GM23248 (cell line): ENCODE measurements around the gene NCKIPSD. TPM values are rescaled to one million over a fixed set of nuclear protein-coding genes. Genes with fewer than 3 reads are reported as not detected.
A peak's percentile ranks its signal among the peaks of the same experiment; 100 is the strongest.

Experiments used
- DNase-seq: peaks from one replicate; pipeline ENCODE4 v3.0.0-alpha.2; 2015
- H2AFZ ChIP-seq: fragments of 200-600 bp; sonication (generic); 2 replicates; pipeline ENCODE4 v1.6.1; 2016; ENCODE audit warnings: antibody characterized with exemption
- H3F3A ChIP-seq: fragments of 200-600 bp; sonication (generic); 2 replicates; pipeline ENCODE4 v1.6.1; 2016; ENCODE audit warnings: mild to moderate bottlenecking, antibody characterized with exemption, mixed run types; ENCODE audit not compliant: insufficient read depth
- H3K27ac ChIP-seq: fragments of 200-600 bp; sonication (generic); 2 replicates; pipeline ENCODE4 v1.5.1; 2016; ENCODE audit warnings: mild to moderate bottlenecking
- H3K27me3 ChIP-seq: fragments of 200-600 bp; sonication (generic); replicated peaks from 2 replicates; pipeline ENCODE4 v1.6.1; 2016; ENCODE audit warnings: mild to moderate bottlenecking; ENCODE audit not compliant: insufficient read depth
- H3K36me3 ChIP-seq: fragments of 200-600 bp; sonication (generic); 2 replicates; pipeline ENCODE4 v1.6.1; 2016; ENCODE audit warnings: low read depth, mild to moderate bottlenecking
- H3K4me1 ChIP-seq: fragments of 200-600 bp; sonication (generic); 2 replicates; pipeline ENCODE4 v1.6.1; 2016; ENCODE audit warnings: mild to moderate bottlenecking; ENCODE audit not compliant: insufficient read depth
- H3K4me2 ChIP-seq: fragments of 200-600 bp; sonication (generic); one replicate; pipeline ENCODE4 v1.6.1; 2016; ENCODE audit warnings: mild to moderate bottlenecking; ENCODE audit not compliant: unreplicated experiment
- H3K4me3 ChIP-seq: fragments of 200-600 bp; sonication (generic); 2 replicates; pipeline ENCODE4 v1.5.1; 2016; ENCODE audit warnings: mild to moderate bottlenecking
- H3K79me2 ChIP-seq: fragments of 200-600 bp; sonication (generic); 2 replicates; pipeline ENCODE4 v1.6.1; 2016; ENCODE audit warnings: mild to moderate bottlenecking; ENCODE audit not compliant: insufficient read depth
- H3K9ac ChIP-seq: fragments of 200-600 bp; sonication (generic); 2 replicates; pipeline ENCODE4 v1.6.1; 2016; ENCODE audit warnings: mild to moderate bottlenecking
- H3K9me2 ChIP-seq: fragments of 200-600 bp; sonication (generic); 2 replicates; pipeline ENCODE4 v1.6.1; 2016; ENCODE audit warnings: mixed run types, mild to moderate bottlenecking, moderate library complexity; ENCODE audit not compliant: insufficient read depth
- H3K9me3 ChIP-seq: fragments of 200-600 bp; sonication (generic); one replicate; pipeline ENCODE4 v1.6.1; 2017; ENCODE audit warnings: low read depth
- H4K20me1 ChIP-seq: fragments of 200-600 bp; sonication (generic); 2 replicates; pipeline ENCODE4 v1.6.0; 2016; ENCODE audit not compliant: insufficient read depth
- EZH2 ChIP-seq: fragments of 200-600 bp; sonication (generic); IDR thresholded peaks from 2 replicates; pipeline ENCODE4 v1.6.1; 2018; ENCODE audit warnings: antibody characterized with exemption, mild to moderate bottlenecking; ENCODE audit not compliant: insufficient read depth, poor library complexity, severe bottlenecking
- EZH2phosphoT487 ChIP-seq: fragments of 200-600 bp; sonication (generic); IDR thresholded peaks from 2 replicates; pipeline ENCODE4 v1.6.1; 2018; ENCODE audit warnings: antibody characterized with exemption, moderate library complexity, mild to moderate bottlenecking, low read depth; ENCODE audit not compliant: insufficient read depth
- WGBS, 2 experiments: methylation state at CpG; one replicate each; pipeline ENCODE4 v1.1.6; 2015 to 2017; ENCODE audit warnings: low lambda C conversion rate in 2 of 2, low coverage in 1 of 2; ENCODE audit errors: missing lambda C conversion rate in 2 of 2; 5-methylcytosine and 5-hydroxymethylcytosine counted together
- in situ Hi-C: fragments of 300-500 bp; cut with MboI; formaldehyde crosslinking; loops from 2 replicates; pipeline ENCODE4 v1.15.0; 2020
- polyA plus RNA-seq: library from polyadenylated mRNA; unstranded; fragments of >200 nt; fragmentation: Nextera tagmentation; extraction: Ambion mirVana; gene quantifications from 2 replicates; pipeline ENCODE4 v1.2.1, GENCODE V29; 2016
- total RNA-seq: library from RNA; depleted of rRNA; stranded (reverse); fragments of >200 nt; shearing (Covaris generic); gene quantifications from 2 replicates; pipeline ENCODE4 v1.2.3, GENCODE V29; 2014

The NCKIPSD gene
- total and polyA plus RNA-seq, 2 experiments from 2014 or later, result 20.6 to 32.5 TPM

- no peak overlapping the region for H2AFZ ChIP-seq
- no peaks in the 10 kb centered on the region for H3K27me3 ChIP-seq
- no peak overlapping the region for H3K4me2 ChIP-seq
- no peaks in the 10 kb centered on the region for H3K9me3 ChIP-seq
- no peak overlapping the region for H3K27ac ChIP-seq
- H3K9ac ChIP-seq, result no peak overlapping the region
- H4K20me1 ChIP-seq, result no peaks in the 10 kb centered on the region
- WGBS, 2 experiments, result 88 to 90% methylated on average over 3 of the region's 3 CpGs
- H3K36me3 ChIP-seq, result no peaks in the 10 kb centered on the region
- H3K4me1 ChIP-seq, result no peaks in the 10 kb centered on the region
- no peak overlapping the region for H3K4me3 ChIP-seq
- 0 out of 2 replicates have a peak, but pooled peaks cover 3% of the 10 kb centered on the region for H3K79me2 ChIP-seq
- in situ Hi-C loops, result no loop called here
- no peak for DNase-seq
- TF ChIP-seq EZH2phosphoT487 (no peak), EZH2 (no peak)
- H3K9me2 ChIP-seq, result no peaks in the 10 kb centered on the region
- H3F3A ChIP-seq, result no peaks in the 10 kb centered on the region
Measured at GRCh38 chr3:48641396-48641795, 44.3 kb downstream of the NCKIPSD start.

DNA sequence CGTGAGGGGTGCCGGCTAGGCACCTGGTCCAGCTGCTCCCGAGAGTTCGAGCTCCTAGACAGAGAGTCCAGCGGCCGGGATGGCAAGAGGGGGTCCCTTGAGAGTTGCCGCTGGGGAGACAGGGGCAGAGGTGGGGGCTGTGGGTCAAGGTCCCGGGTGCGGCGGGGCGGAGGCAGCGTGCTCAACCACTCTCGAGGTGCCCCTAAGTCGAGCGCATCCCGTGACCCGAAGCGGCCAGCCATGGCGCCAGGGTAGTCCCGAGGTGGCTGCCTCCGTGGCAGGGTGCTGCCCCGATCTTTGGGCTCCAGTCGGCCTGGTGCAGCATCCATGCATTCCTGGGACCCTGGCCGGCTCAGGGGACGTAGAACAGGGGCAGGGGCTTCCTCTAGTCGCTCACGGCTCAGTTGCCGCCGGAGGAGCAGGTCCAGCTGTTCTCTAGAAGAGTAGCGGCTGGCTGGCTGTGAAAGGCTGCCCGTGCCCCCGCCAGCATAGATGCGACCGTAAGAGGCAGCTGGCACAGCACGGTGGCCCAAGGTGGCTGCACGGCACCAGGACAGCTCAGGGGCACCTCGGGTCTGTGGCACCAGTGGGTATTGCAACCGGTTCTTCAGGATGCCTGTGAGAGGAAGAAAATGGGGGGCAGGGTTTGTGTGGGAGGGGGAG, 45.6 kb downstream of the NCKIPSD start:
- H3K4me3 ChIP-seq, result no peak overlapping the region
- H3K27me3 ChIP-seq, result no peaks in the 10 kb centered on the region
- no peaks in the 10 kb centered on the region for H3K36me3 ChIP-seq
- H2AFZ ChIP-seq, result no peak overlapping the region
- H3K27ac ChIP-seq, result no peak overlapping the region
- no peaks in the 10 kb centered on the region for H3K4me1 ChIP-seq
- no peaks in the 10 kb centered on the region for H4K20me1 ChIP-seq
- no peak overlapping the region for H3K9ac ChIP-seq
- in situ Hi-C loops, result no loop called here
- peaks cover 9% of the 10 kb centered on the region; the same call in 1 of the 2 replicates for H3K79me2 ChIP-seq
- no peaks in the 10 kb centered on the region for H3K9me3 ChIP-seq
- H3K9me2 ChIP-seq, result no peaks in the 10 kb centered on the region
- 89 to 91% methylated on average over 26 to 38 of the region's 38 CpGs for WGBS, 2 experiments
- DNase-seq, result no peak
- H3F3A ChIP-seq, result no peaks in the 10 kb centered on the region
- H3K4me2 ChIP-seq, result no peak overlapping the region
- TF ChIP-seq EZH2phosphoT487, result no peak
- no peak for TF ChIP-seq EZH2

GRCh38 chr3:48637305-48637704, 48.4 kb downstream of the NCKIPSD start:
- Histone ChIP-seq H3K4me1 (peaks cover 8% of the 10 kb centered on the region; the same call in 1 of the 2 replicates), H3K27ac (no peak overlapping the region), H3K9me2 (no peaks in the 10 kb centered on the region), H3K9me3 (no peaks in the 10 kb centered on the region), H2AFZ (no peak overlapping the region), H3F3A (no peaks in the 10 kb centered on the region), H4K20me1 (no peaks in the 10 kb centered on the region; the same call in 1 of the 2 replicates), H3K27me3 (no peaks in the 10 kb centered on the region), H3K4me2 (no peak overlapping the region), H3K36me3 (no peaks in the 10 kb centered on the region), H3K4me3 (no peak overlapping the region), H3K9ac (no peak overlapping the region), H3K79me2 (peaks cover 23% of the 10 kb centered on the region)
- WGBS, 2 experiments, result 80 to 81% methylated on average over 5 to 6 of the region's 6 CpGs
- TF ChIP-seq EZH2phosphoT487 (no peak), EZH2 (no peak)
- DNase-seq, result no peak
- in situ Hi-C loops, result no loop called here

DNA sequence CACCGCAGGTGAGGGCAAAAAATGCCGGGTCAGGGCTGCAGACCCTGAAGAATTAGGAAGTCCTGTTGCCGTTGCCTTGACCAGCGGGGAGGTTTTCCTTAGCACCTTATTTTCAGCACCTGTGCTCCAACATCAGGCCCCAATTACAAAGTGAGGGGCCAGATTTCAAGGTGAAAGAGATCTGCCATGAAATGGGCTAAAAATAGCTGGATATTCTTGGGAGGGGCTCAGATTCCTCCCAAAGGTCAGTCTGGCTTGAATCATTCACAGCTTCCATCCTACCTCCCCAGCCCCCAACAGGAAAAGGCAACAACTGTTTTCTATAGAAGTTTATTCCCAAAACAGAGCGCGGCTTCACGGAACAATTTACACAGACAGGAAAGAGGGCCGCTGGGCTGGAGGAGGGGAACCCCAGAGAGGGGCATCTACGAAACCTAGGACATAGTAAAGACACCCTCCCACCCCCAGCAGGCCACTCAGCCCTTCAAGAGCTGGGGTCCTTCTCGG, 49.5 kb downstream of the NCKIPSD start:
- Histone ChIP-seq H3K27ac (peak overlapping the region; percentile 24; the same call in 1 of the 2 replicates), H3K4me2 (peak overlapping the region; percentile 83), H3K9ac (peak overlapping the region; percentile 91), H3K27me3 (no peaks in the 10 kb centered on the region), H3K36me3 (no peaks in the 10 kb centered on the region), H3K9me3 (no peaks in the 10 kb centered on the region), H3K79me2 (peaks cover 23% of the 10 kb centered on the region), H3F3A (no peaks in the 10 kb centered on the region), H4K20me1 (no peaks in the 10 kb centered on the region; the same call in 1 of the 2 replicates), H3K4me3 (peak overlapping the region; percentile 99), H2AFZ (peak overlapping the region; percentile 90), H3K4me1 (peaks cover 8% of the 10 kb centered on the region; the same call in 1 of the 2 replicates), H3K9me2 (no peaks in the 10 kb centered on the region)
- in situ Hi-C loops, result no loop called here
- DNase-seq, result peak; percentile 14
- 45 to 47% methylated on average over 10 of the region's 10 CpGs for whole genome bisulfite sequencing, 2 experiments
- TF ChIP-seq EZH2phosphoT487 (no peak), EZH2 (no peak)
